IPS-11a (cell line): ENCODE results near the gene IFNK.
"Not testable (repeated sequence)": the region's sequence is repeated elsewhere in the genome, so short reads cannot be mapped to it uniquely, and the experiment has no call there.

ENCODE experiments used
- H3K4me3 ChIP-seq: one replicate; pipeline ENCODE4 v1.5.1; 2013; ENCODE audit warnings: low read depth, low read length, control low read depth

The IFNK gene, protein sequence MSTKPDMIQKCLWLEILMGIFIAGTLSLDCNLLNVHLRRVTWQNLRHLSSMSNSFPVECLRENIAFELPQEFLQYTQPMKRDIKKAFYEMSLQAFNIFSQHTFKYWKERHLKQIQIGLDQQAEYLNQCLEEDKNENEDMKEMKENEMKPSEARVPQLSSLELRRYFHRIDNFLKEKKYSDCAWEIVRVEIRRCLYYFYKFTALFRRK

DNA sequence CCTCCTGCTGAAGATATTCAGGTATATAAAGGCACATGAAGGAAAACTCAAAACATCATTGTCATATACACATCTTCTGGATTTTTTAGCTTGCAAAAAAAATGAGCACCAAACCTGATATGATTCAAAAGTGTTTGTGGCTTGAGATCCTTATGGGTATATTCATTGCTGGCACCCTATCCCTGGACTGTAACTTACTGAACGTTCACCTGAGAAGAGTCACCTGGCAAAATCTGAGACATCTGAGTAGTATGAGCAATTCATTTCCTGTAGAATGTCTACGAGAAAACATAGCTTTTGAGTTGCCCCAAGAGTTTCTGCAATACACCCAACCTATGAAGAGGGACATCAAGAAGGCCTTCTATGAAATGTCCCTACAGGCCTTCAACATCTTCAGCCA is at the start of gene IFNK:
Gene IFNK (plus strand): TSS at position 55 of the 400 bp plus-strand sequence. CDS start 47 bp downstream, at position 102.
- no peak within 1 kb of the TSS for H3K4me3 ChIP-seq

DNA sequence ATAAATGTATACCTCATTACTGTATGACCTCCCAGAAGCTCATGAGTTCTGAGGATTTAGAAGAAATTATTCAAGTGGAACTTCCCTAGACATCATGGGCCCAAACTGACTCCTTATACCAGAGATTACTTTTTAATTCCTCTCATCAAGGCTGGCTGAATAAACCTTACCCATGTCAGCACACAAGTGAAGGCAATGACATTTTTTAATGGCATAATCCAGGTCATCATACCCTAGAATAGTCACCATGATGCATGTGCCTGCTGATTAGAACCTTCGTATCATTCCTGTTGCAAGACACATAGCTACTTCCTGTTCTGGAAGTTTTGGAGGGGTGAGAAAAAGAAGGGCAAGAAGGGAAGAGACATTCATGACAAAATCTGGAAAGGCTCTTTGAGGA is 49.8 kb upstream of the IFNK start:
- H3K4me3 ChIP-seq = no peak overlapping the region

DNA sequence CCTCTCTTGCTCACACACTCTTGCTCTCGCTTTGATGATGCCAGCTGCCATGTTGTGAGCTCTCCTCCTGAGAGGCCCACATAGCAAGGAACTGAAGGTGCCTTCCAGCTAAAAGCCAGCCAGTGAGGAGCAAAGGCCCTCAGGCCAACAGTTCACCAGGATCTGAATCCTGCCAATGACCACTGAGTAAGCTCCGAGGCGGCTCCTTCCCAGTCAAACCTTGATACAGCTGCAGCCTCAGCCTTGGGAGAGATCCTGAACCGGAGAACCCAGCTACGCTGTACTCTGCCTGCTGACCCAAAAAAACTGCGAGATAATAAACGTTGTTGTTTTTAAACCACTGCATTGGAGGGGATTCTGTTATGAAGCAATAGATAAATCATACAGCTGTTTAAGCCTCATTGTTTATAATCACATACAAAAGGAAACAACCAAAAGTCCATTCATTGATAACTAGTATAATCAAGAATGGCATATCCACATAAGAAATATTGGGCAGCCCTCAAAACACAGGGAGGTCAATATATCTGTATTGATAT is 49.0 kb upstream of the IFNK start:
- no peak overlapping the region for H3K4me3 ChIP-seq

DNA sequence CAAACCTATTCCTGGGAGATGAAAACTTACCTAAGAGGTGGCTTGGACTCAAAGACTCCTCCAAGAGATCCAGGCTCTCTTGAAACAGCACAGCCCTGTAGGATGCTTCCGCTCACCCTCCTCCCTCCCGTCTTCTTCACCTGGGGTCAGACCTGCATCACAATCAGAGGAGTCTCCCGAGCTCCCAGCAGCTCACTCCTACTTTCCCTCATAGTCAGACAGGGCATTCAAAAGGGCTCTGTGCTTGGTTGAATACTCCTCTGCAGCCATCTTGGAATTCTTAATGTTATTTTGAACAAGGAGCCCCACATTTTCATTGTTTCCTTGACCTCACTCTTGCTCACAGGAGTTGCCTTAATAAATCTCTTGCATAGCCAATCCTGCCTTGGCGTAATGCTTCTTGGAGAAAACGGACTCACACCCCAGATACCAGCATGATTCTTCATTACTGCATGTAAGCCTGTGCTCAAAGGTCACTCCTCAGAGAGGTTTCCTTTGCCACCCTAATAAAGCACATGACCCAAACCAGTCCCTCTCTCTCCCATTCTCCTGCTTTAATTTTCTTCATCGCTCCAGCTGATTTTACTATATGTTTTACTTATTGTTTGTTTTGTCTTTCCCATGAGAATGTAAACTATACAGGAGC is 47.1 kb upstream of the IFNK start:
- no peak overlapping the region for H3K4me3 ChIP-seq

DNA sequence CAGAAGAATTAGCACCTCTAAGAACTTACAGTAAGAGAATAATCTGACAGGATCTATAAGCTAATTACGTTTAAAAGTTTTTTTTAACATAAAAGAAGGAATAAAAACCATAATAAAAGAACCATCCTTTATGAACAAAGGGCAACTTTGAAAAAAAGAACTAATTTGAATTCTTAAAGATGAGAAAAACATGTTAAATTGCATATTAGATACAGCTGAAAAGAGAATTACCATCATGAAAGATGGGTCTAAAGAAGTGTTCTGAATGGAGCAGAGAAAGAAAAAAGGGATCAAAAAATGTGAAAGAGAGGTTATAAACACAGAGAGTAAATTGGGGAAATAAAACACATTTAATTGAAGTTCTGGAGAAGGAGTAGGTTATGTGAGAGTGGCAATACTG is 45.8 kb upstream of the IFNK start:
- no peak overlapping the region for H3K4me3 ChIP-seq

DNA sequence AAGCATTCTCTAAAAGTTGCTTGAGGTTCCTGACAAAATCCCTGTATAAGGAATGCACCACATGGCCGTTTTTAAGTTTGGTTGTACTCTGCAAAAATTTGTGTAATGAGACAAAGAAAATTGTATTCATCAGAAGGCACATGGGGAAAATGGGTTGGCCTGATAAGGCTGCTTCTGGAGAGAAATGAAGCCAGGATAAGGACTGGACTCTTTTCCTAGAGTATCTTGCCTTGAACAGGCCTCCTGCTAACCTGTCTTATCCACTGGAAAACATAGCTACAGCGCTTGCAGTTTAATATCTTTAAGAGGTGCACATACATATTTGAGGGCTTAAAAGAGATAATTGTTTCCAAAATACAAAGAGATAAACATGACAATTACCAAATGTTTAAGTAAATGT is 41.4 kb upstream of the IFNK start:
- no peak overlapping the region for H3K4me3 ChIP-seq

DNA sequence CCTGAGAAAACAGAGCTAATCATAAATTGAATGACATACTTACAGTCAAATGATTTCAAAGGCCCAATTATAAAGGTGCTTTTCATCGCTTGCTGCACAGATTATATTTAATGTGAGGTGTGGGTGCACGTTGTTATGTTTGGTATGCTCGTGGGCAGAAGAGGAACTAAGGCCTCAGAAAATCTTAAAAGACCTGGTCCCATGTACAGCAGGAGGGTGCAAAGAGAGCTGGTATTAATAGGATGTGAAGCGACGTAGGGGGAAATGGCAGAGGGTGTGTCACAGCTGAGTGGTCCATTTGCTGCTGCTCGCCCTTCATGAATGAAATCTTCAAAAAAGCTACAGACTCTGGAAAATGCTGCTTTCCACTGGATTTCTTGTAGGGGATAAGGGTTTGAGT is 40.5 kb upstream of the IFNK start:
- no peak overlapping the region for H3K4me3 ChIP-seq

DNA sequence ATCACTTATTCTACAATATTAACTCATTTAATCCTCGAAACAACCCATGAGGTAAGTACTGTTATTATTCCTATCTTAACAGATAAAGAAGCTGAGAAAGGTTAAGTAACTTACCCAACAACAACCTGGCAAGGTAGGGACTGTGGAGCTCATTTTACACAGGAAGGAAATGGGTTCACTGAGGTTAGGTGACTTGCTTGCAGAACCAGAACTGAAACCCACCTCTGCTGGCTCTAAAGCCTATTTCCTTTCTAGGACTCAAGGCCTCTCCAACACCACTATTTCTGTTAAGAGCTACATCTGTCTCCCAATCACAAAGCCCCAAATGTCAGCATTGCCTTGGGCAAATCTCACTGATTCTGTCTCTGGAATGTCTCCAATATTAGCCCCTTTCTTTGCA is 38.9 kb upstream of the IFNK start:
- H3K4me3 ChIP-seq = no peak overlapping the region

DNA sequence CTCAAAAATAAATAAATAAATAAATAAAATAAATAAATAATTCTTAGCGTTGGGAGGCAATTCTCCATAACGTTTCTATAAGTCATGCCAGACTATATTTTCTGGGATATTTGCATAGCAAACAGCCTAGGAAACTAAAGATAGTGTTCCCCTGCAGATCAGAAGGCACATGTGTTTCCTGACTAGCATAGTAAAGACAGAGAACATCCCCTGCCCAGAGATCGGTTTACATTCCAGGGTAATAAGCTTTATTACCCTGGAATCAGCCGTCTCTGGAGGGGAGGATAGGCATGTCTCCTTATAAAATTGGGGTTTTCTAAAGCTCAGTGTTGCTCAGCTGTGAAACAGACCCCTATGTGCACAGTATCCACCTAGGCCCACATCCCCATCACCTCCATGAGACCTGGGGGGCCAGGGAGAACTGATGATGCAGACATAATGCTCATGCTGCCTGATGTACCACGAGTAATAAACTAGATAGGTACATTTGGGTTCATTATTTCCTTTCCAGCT is 36.9 kb upstream of the IFNK start:
- H3K4me3 ChIP-seq = no peak overlapping the region

DNA sequence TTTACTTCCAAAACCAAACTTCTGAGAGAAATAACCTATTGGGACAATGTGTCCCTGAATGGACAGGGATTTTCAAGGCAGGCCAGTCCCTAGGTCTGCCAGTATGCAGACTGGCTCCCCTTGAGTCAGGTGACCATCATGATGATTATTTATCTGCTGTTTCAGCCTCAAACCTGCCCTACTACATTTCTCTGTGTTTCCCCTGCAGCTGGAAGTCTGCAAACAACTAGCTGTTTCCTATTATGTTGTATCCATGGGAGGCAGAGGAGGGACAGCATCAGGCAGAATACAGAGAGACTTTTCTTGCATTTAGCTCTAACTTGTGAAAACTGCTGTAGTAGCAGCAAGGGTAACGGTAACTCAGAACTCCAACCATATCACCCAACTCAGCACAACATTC is 36.2 kb upstream of the IFNK start:
- H3K4me3 ChIP-seq = no peak overlapping the region

DNA sequence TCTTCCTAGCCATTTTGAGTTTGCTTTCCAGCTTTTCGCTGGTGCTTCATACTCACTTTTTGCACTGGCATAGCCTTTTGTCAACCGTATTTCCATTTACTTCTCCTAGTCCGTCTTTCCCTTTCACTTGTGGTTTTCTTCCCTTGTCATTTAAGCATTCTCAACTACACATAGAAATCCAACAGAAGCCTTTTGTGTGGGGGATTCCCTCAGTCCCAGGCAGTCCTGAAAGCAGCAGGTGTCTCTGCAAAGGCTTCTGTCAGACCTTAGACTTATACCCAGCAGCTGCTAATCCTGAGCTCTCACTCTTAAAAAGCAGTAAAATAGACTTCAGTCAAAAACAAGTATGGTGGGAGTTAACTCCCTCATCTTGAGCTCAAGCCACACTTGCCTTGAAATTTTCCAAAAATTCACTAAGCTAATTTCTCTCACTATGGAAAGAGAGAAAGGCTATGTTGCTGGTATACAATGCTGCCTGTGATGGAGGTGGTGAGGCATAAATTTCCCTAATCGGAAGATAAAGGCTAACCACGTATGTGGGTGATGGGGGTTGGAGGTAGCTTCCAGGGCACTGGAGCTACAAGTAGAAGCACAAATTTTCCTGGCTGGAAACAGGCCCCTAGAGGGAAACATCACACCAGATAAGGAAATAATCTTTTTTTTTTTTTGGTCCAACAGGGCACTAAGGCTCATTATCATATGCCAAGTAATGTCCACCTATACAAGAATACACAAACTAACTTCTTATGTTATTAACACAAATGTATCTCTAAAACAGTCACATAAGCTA is 34.8 kb upstream of the IFNK start:
- H3K4me3 ChIP-seq = no peak overlapping the region

DNA sequence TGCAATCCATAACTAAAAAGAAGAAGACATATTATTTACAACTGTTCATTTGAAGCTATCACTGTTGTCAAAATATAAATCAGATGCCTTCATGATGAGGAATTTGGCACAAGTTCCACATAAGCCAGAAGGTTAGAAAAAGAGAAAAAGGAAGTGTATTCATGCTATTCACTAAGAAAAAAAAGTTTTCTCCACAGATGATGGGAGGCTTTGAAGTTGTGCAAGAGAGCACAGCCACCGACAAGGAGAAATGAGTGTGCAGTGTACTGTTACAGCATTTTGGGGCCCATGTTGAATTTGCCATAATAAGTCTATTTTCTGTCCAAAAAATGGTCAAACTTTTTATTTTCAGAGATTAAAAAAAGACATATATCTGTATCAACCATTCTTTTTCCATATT is 32.9 kb upstream of the IFNK start:
- H3K4me3 ChIP-seq = no peak overlapping the region

DNA sequence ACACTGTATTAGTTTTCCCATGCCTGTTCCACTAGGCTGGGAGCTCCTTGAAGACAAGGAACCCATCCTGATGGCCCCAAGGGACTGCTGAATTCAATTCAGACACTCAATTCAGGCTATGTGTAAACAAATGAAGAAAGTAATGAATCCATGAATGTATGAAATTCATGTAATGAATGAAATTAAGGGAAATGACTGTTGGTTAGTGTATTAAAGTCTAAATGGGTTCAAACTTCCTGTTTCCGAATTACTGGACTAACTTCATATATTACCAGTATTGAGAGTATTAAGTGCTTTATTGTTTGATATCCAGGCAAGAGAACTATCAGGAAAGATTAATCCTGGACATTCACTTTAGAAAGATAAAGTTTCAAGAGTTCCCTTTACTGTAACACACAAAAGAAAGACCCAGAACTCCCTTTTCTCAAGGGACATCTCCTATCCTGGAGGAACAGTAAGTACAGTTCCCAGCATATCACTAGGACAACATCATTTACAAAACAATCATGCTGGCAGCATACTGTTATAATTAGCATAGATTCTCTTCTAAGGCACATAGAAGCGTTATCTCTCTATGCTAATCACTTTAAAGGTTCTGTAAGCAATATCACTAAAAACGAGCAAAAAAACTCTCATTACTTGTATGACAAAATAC is 28.5 kb upstream of the IFNK start:
- H3K4me3 ChIP-seq = no peak overlapping the region

DNA sequence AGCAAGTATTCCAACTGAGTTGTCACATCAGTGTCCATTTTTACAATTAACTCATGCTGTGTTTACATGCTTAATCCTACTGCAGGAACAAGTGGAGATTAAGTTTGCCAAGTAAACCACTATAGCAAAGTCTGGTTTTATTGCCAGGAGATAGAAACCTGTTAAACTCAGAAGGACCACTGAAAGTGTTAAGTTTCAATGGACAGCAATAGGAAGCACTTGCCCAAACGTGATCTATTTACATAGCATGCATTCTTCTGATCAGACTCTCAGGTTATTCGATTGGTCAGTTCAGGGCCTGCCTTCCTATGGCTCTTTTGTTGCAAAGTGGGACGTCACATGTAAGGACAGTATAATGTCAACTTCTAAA is 28.0 kb upstream of the IFNK start:
- H3K4me3 ChIP-seq = no peak overlapping the region

DNA sequence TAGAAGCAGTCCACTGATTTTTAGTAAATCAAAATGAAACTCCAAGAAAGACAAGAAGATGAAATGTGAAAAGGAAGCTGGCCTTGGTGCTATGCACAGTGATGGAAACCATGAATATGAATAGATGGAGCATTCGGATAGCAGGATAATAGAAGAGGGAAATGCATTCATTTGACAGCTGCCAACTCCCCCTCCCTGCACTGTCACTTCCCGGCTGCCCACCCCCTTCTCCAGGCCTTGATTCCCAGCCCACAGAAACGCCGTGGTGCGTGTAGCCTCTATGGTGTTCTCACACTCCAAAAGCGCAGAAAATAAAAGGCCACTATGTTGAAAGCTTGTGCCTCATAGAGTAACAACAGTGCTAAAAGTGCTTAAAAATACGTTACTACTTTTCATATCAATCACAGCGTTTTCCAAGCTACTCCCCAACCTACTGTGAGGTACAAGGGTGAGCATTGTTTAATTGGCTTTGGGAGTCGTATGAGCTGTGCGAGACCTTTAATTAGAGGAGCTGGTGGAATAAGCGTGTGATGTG is 26.1 kb upstream of the IFNK start:
- H3K4me3 ChIP-seq = no peak overlapping the region

DNA sequence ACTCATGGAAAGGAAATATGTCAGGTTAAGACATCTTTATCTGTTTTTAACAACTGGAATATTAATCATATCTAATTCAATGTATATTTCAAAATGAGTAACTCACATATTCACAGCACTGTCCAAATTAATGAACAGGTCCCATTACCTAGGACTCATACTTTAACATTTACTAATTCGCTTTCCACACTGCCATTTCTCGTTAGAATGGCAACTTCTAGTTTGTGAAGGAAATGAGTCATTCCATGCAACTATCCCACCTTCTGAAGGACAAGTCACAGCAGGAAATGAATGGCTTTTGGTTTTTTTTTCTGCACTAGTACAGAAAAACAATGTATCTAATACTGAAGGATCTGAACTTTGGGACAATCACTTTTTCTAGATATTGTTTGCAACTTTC is 24.6 kb upstream of the IFNK start:
- no peak overlapping the region for H3K4me3 ChIP-seq

DNA sequence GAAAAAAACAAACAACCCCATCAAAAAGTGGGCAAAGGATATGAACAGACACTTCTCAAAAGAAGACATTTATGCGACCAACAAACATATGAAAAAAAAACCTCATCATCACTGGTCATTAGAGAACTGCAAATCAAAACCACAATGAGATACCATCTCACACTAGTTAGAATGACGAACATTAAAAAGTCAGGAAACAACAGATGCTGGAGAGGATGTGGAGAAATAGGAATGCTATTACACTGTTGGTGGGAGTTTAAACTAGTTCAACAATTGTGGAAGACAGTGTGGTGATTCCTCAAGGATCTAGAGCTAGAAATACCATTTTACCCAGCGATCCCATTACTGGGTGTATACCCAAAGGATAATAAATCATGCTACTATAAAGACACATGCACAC is 23.2 kb upstream of the IFNK start:
- not testable (repeated sequence) for H3K4me3 ChIP-seq

DNA sequence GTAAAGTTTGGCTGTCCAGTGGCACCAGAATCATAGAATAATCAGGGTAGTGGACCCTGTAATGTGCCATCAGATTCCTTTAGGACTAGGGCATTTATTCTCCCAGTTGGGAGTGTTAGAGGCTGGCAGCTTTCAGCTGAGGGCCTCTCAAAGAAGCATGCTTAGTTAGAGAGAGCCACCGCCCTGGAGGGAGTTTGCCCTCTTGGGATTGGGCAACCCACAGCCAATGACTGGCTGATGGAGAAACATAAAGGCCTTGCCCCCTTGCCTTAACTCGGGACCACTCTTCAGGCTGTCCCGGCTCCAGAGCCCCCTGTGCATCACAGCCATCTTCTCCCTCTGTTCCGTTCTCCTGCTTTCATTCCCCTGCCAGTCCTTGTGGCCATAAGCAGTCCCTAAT is 20.5 kb upstream of the IFNK start:
- H3K4me3 ChIP-seq = no peak overlapping the region

DNA sequence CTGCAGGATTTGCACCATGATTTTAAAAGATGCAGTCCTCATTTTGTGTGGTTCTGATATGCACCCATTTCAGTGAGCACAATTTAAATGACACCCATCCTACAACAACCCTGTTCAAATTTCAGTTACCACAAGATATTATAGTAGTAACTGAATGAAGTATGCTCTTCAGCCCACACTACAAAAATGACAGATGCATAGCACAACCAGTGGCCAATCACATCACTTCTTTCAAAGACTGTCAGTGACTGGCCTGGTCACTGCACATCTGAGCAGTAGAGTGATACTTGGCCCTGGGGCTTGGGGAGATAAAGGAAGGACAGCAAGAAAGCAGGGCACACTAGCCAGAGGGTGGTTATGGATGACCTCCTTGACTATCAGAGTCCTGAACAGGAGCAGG is 19.8 kb upstream of the IFNK start:
- no peak overlapping the region for H3K4me3 ChIP-seq

DNA sequence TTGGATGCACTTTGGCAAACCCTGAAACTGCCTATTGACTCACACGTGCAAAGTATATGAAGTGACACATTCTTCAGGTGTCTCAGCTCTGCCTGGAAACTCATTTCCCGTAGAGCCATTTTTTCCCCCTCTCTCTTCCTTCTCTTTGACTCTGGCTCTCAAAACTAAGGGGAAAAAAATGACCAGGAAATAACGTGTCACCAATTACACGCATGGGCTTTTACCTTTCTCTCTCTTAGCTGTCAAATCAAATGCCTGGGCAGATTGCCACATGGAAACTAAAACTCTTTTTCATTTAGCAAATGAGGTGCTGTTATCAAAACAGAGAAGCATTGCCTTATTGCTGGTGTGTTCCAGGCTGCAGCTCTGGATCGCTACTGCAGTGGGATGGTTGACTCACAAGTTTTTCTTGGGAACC is 18.3 kb upstream of the IFNK start:
- H3K4me3 ChIP-seq = no peak overlapping the region

DNA sequence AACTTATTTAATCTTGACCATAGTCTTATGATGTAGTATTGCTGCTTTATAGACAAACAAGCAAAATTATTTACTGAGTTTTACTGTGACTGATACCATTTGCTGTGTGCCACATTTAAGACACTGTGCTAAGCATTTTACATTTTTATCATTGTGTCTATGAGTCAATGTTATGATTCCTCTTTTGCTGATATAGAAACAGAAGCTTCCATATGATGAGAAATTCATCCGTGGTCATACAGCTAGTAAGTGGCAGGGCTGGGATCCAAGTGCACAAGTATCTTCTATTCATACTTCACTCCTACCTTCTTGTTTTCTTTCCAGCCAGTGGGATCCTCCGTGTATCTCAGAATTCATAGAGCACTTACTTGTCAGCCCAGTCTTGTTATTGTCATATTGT is 17.1 kb upstream of the IFNK start:
- H3K4me3 ChIP-seq = no peak overlapping the region
